DMS53 (cell line): ENCODE data around the gene MRPL9.

Experiments used
- DNase-seq: peaks from one replicate; lab custom pipeline; 2025; lab: John Stamatoyannopoulos, UW

Gene MRPL9

DNA sequence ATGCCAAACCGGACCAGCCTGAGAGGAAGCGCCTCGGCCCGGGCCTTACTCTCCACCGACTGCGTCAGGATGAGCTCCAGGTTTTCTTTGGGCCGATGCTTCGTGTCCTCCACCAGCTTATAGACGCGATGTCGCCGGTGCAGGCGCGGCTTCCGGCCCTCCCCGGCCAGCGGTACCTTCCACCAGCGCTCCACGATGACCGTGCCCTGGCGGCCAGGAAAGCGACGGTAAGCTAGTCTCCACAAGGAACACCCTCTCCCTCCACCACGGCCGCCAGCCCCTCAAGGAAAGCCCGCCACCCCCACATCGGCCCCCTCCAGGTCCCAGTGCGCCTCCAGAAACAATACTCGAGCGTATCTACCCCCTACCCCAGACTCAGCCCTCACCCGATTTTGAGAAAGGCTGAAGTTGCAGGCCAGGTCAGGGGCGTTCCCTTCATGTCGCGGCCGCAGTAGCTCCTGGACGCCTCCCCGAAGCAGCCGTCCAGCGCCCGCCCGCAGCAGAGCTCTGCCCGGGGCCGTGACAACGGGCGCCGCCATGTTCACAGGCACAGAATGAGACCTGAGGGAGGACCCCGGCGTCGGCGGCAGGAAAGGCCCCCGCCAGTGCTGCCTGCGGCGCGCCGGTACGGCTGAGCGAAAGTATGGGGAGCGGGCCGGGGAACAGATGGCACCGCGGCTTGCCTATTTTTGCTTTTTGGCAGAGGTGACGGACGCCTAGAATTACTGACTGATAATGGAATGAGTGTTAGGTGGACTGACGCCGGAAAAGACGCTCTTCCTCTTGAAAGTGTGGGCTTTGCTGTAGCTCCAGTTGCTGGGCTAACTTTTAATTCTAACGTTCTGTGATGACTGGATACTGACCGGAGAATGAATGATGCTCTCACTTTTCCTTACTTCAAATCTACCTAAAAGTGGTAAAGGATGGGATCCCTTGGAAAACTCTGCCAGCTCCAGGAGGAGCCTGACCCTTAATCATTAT, at the start of gene MRPL9:
Gene MRPL9 (minus strand): TSS at position 556 of the 981 bp plus-strand sequence. CDS start 17 bp downstream, at position 539.
- DNase-seq, result peak; percentile 90

DNA sequence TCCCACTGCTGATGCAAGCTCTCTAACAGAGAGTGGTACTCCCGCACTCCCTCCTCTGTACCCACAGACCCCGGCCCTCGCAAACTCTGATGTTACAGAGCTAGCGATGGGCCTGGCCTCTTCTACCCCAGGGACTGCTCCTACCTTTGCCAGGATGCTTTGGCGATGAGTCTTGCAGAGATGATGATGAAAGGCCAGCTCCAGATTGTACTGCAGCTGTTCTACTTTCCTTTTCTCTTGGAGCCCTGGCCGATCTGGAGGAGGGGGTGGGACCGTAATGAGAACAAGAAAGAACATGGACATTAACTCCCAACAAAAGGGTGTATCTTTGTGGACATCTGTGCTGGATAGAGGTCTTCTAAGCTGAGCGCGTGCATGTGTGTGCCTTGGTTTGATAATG, 47.9 kb upstream of the MRPL9 start:
- DNase-seq, result no peak

DNA sequence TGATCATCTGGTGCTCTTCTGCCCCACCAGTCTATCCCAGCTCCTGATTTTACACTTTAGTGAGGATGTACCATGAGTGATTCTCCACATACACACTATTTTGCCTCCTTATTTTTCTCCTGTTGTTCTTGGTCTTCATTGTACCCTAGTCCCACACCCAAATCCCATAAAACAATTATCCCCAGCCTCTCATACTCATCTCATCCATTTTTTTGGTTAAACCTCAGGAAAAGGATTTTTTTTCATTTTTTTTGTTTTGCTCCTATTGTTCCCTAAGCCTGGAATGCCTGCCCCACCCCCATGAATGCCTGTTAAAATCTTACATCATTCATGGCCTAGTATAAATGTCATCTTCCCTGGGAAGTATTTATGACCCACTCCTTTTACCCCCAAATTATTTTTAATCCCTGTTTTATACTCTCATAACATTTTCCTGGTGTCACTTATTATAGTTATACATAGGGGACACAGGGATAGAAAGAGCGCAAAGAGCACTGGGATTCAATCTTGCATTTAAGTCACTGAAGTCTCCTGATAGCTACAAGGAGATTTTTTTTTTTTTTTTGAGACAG, 46.8 kb upstream of the MRPL9 start:
- no peak for DNase-seq

DNA sequence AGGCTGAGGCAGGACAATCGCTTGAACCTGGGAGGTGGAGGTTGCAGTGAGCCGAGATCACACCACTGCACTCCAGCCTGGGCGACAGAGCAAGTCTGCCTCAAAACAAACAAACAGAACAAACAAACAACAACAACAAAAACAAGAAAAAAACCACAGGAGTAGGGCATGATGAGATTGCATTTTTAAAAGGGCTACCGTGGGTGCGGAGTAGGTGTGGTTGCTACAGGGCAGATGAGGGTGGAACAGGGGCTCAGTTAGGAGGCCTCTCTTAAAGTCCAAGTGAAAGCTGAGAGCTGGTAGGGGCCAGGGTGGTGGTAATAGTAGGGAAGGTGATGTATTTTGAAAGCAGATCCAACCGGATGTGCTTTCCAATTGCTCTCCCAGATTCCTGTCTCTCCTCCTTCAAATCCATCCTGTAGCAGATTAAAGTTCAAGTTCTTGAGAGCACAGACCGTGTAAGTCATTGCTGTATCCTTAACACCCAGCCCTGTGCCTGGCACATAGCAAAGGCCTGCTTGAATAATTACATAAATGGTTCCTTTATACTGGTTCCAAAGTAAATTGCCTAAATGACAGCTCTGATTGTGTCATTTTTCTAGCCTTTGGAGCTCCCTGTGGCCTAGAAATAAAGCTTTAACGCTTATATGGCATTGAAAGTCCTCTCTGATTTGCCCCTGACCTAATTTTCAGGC, 46.1 kb upstream of the MRPL9 start:
- no peak for DNase-seq

DNA sequence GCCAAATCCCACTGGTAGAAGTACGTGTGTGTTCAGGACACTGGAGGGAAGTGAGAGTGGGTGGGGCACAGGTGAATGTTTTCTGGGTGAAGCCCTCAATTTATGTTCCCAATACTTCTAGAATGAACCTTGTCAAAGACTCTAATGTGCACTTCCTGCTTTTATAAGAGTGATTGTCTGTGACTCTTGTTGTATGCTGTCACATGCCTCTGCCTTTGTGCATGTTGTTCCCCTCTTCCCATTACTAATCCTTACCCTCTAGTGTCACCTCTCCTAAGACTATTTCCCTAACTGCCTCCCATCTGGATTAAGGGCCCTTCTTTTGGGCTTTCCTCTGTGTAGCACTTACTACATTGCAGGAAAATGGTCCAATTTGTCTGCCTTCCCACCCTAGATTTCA, 44.5 kb upstream of the MRPL9 start:
- DNase-seq, result no peak

DNA sequence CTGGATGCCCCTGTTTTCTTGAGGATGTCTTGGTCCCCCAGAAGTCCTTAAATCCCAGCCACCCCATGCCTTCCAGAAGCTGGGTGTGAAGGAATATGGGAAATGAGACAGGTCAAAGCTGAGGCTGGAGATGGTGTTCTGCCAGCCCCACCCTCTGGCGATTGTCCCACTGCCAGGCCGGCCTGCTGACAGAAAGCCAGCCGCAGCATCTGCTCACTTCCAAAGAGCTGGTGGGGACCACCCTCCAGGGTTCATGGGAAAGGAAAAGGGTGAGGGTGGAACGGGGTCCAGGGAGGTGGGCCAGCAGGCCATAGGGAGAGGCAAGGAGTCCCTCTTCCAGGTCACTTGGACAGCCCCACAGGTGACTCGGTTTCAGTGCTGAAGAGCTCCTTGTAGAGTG, 43.8 kb upstream of the MRPL9 start:
- DNase-seq, result no peak

DNA sequence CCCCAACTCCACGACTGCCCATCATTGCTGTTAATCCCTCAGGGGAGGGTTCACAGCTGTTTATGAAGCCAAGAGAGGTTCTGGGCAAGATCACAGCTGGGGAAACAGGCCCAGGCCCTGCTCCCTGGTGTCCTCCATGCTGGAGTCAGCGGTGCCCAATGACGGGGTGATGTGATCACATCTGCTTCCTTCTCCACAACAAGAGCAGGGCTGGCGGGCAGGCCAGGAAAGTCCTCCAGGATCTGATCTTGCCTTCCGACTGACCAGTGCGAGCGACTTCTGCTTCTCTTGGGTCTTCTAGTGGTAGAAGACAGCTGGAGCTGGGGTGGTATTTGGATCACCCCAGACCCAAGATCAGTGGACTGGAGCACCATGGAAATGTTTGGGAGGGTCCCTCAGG, 42.9 kb upstream of the MRPL9 start:
- DNase-seq, result no peak

DNA sequence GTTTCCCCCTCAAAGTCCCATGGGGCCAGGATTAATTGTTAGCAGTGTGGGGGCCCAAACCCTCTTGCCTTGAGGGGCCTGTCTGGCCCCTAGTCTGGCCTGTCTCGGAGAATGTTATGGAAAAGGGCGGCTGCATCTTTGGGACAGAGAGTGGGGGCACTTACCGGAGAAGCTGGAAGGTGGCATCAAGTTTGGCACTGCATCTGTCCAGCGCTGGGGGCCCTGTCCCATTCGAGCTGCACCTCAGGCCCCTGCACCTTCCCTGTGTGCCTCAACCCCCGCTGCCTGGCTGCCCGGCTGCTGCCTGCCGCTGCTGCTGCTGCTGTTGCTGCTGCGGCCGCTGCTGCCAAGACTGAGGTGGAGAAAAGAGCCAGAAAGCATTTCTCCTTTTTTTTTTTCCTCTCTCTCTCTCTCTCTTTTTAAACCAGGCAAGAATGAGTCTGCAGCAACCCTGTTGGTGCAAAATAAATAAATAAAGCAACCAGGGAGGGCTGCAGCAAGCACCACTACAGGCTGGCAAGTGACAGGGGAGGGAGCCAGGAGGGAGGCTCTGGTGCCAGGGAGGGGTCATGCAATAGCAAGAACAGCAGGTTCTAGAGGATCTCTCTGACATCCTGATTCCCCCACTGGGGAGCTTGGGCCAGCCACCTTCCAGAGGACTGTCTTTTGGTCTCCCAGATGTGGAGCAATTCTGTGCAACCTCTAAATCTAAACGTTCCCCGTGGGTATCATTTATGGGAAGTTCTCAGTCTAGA, 41.9 kb upstream of the MRPL9 start, which contains the start of gene LINGO4:
Gene LINGO4 (minus strand): TSS at position 354 of the 755 bp plus-strand sequence. CDS start 2,715 bp downstream, outside the sequence.
- DNase-seq, result no peak

DNA sequence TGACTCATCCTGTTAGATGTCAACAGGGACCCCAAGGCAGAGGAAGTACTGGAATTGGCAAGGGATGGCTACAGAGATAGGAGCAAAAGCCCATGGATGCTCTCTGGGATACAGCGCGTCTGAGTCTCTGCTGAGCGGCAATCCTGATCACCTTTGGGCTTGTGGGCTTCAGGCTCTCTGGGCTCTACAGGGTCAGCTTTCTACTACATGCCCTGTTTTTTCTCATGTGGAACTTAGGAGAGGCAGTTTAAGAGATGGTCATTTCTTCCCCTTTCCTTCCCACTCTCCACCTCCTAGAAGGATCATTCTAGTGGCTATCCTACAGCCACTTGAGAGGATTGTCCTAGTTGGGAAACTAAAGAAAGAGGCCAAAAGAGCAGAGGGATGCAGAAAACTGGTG, 40.6 kb upstream of the MRPL9 start:
- no peak for DNase-seq

DNA sequence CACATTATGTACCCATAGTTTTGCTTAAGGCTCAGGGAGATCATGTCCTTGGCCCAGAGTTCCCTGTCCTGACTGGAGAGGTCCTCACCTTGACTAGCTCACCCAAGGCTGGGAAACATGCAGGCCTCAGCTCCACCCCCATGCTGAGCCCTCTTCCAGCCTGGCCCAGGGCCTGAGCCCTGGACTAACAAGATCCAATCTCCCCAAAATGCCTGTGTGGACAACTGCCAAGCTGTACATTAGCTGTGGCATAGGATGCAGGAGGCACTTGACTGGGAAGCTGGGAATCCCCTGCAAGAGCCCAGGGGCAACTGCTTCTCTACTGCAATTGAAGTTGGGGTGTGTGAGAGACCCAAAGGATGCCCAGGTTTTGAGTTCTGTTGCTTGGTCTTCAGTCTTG, 39.9 kb upstream of the MRPL9 start:
- no peak for DNase-seq

DNA sequence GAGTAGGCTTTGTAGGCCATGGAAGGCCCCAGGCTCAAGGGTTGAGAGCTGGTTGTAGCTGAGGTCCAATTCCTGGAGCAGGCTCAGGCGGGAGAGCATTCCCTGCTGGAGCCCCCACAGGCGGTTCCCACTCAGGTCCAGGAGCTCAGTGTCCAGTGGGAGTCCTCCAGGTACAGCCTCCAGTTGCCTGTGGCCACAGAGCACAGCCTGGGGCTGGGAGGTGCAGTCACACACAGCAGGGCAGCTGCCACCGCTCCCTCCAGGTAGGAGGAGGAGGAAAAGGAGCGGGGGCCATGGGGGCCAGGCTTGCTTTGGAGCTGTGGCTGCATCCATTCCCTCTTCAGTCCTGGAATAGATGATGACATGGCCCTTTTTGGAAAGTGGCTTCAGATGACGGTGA, 39.1 kb upstream of the MRPL9 start:
- DNase-seq, result no peak

DNA sequence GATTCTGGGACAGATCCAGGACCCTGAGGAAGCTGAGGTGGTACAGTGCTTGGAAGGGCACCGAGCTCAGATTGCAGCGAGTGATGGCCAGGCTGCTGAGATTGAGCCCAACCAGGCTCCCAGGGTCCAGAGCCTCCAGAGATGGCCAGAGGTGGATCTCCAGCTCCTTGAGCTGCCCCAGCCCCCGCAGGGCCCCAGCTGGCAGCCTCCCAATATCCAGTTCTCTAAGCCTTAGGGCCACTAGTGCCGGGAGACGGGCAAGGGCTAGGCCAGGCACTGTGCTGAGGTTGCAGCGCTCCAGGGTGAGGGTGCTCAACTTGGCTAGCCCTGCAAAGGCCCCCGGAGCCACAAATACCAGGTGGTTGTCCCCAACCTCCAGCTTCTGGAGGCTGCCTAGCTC, 38.5 kb upstream of the MRPL9 start:
- DNase-seq, result no peak

DNA sequence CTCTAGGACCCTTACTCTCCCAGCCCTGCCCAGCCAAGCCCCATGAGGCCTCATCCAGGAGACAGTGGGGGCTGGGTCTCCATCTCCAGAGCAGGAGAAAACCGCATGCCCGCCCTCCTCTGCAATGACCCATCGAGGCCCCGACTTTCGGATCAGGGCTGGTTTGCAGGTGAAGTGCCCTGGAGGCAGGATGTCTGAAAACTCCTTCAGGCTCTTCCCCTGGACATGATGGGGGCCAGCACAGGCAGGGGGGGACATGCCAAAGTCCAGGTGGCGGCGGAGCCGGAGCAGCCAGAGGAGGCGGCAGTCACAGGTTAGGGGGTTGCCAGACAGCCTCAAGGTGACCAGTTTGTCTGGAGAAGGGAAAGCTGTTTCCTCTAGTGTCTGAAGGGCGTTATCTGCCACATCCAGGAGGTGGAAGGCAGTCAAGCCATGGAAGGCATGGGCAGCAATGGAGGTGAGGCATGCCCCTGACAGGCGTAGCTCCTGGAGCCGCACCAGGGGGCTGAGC, 38.1 kb upstream of the MRPL9 start:
- DNase-seq, result no peak

DNA sequence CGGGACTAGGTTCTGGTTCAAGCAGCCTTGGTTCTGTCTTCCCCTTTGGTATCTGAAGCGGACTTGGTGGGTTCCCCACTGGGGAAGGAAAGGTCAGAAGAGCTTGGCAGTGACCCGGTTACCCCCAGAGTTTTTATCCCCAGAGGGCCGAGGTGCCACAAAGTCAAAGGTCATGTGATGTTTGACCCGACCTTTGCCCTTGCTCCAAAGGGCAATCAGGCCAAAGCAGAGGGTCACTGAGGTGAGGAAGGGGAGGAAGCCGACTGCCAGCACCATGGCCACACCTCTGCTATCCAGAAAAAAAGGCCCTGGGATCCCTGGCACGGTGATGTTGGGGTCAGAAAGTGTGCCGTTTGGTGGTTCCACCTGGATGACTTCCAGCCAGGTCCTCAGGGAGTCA, 37.5 kb upstream of the MRPL9 start:
- DNase-seq, result no peak

DNA sequence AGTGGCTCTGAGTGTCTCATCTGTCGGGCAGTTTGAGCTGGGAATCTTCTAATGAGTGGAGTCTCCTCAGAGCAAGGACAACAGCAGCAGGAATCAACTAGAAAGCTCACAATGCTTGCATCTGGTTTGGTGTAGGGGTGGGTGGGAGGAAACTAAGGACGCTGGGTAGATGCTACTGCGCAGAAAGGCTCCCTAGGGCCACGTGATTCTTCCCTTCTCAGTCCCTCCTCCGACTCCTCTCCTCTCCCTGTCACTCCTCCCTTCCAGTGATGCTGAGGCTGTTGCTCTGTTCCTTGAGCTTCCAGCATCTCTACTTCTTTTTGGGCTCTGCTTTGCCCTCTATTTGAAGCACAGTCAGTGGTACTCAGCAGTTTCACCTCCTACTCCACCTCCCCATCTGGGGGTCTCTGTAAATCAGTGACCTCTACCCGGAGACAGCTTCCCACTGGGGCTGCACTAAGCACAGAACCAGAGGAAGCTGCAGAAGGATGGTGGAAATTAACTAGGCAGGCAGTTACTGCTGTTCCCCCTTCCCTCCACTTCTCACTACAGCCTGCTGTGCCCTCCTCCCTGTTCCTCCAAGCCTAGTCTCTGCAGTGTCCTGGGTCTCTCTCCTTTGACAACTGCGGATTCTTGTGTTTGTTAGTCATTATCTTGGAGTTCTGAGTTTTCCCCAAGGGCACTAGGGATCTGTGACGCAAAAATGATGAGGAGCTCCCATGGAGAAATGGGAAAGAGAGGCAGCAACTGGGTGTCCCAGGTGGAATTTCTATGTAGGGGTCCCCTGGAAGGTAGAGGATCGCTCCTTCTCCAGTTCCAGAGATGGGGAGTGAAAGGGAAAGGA, 36.1 kb upstream of the MRPL9 start:
- DNase-seq, result no peak

DNA sequence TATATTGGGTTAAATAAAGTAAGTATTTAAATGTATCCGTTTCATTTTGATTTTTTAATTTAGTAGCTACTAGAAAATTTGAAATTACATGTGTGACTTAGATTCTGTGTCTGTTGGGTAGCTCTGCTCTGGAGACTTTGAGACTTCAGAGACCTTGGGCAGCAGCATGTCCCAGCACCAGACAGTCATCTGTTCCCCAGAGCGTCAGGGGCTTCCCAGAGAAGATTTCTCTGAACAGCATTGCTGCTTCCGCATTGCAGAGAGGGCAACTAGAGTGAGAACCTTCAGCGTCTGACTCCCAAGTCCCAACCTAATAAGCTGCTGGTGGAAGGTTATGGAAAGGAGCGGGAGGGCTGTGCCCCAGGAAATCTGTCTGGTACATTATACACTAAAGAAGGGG, 35.3 kb upstream of the MRPL9 start:
- DNase-seq, result no peak

DNA sequence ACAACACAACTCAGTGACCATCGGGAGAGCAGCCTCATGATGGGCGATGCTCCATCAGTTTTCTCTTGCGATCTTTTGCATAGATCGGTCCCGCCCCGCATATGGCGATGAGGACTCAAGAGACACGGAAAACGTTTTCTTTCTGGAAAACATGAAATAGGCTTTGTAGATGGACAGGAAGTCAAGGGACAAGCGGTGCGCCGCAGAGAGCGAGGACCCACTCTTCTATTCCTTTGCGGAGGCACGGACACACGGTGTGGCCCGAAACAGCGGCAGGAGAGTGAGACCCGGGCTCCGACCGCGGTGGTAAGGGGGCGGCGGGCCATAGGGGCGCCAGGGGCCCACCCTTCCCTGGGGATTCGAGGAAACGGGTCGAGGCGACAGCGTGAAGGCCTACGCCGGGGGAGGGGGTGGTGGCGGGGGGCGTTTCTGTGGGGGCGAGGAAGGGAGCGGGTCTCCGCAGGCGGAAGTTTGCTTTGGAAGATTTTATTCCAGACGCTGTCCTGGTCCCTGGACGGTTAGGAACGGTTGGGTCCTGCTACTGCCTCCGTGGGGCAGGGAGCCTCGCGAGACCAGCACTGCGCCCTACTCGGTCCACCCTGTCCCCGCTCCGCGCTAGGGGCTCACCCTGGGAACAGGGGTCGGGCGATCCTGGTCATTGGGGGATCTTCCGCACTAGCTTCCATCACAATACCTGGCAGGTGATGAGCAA, 27.8 kb upstream of the MRPL9 start:
- peak; percentile 79 for DNase-seq

DNA sequence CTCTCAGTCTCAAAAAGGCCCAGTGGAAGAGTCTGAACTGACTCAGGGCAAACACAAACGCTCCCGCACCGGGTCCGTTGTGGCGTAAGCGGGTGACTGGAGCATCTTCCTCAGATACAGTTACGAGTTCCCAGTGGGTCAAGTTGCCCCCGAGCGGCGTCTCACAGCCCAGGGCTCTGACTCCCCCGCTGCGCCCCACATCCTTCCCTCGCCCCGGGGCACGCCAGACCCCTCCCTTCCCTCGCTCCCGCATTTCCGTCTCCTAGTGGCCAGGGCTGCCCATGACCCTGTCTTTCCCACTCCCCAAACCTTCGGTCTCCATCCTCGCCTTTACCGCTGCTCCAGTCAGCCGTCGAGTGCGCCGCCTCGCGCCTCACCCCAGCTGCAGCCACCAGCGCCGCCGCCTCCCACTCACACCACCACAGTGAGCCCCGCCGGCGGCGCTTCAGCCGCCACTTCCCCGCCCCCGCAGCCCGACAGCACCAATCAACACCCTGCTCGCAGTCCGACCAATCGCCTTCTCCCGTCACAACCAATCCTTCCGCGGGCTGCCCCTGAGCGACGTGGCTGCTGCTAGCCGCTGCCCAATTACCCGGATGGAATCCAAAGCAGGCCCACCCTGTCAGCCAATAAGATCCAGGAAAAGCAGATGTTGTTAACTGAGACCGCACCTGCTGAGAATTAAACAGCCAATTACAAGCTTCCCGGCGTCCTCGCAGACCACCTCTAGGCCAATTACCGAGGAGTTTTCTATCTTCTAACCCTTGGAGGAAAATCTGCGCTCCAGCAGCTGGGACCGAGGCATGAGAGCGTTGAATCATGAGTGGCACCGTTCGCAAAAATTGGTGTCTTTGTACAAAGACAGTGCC, 27.0 kb upstream of the MRPL9 start, which contains the start of gene TDRKH:
Gene TDRKH (minus strand): TSS at position 430 of the 869 bp plus-strand sequence. CDS start 7,478 bp downstream, outside the sequence.
- DNase-seq, result peak; percentile 99

DNA sequence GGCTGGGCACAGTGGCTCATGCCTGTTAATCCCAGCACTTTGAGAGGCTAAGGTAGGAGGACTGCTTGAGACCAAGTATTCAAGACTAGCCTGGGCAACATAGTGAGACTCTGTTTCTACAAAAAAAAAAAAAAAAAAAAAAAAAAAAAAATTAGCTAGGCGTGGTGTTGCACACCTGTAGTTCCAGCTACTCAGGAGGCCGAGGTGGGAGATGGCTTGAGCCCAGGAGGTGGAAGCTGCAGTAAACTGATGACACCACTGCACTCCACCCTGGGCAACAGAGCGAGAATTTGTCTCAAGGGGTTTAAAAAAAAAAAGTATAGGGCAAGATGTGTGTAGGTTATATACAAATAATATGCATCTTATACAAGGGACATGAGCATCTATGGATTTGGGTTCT, 24.4 kb upstream of the MRPL9 start:
- DNase-seq, result no peak
